HG02884 (cell line): ENCODE data around the gene ACVR1.

ENCODE experiments used
- ATAC-seq: cut with Tn5 transposase; IDR thresholded peaks from one replicate; pipeline ENCODE4 v1.9.1; 2021; ENCODE audit warnings: mild to moderate bottlenecking, moderate library complexity; ENCODE audit not compliant: unreplicated experiment

ACVR1 gene

GRCh38 chr2:157857881-157858280, 18.2 kb downstream of the ACVR1 start:
- ATAC-seq = no peak

- ATAC-seq = no peak
These were observed 20.0 kb downstream of the ACVR1 start for GRCh38 chr2:157856187-157856515.

GRCh38 chr2:157853820-157854219, 22.3 kb downstream of the ACVR1 start:
- no peak for ATAC-seq

GRCh38 chr2:157853211-157853610, 22.9 kb downstream of the ACVR1 start:
- ATAC-seq = no peak

- ATAC-seq = no peak
These were observed 26.5 kb downstream of the ACVR1 start for GRCh38 chr2:157849591-157849990.

GRCh38 chr2:157848213-157848612, 27.9 kb downstream of the ACVR1 start:
- no peak for ATAC-seq

GRCh38 chr2:157845081-157845480, 31.0 kb downstream of the ACVR1 start:
- ATAC-seq = no peak

DNA sequence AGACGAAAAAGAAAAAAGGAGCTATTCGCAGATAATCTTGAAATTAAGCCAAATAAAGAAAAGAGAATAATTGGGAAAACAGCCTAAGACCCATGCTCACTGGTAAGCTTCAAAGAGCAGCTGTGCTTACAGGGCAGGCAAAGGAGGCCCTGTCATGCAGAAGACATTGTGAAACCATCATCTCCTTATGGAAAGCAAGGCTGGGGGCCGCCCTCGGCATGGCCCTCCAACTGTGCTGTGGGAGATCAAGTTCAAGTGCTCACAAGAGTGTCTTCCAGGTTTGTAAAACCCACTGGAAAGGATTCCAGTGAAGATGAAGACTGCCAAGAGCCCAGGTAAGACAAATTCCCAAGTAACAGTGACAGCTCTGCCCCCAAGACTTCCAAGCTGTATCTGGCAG, 32.2 kb downstream of the ACVR1 start:
- ATAC-seq = no peak

DNA sequence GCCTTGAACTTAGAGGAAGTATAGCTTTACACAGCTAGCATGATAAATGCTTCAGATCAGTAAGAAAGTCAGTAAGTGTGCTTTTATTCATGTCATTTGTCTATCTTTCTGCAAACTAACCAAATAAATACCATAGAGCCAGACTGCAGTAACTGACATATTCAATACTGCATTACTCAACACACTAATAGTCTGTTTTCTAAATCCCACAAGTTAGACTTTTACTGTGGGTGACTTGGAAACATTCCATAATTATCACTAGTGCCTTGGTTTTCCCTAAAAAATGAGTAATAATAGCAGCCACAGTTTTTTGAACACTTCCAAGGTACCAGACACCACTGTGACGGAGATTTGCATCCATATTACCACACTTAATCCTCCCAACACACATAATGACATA, 33.0 kb downstream of the ACVR1 start:
- ATAC-seq = no peak

DNA sequence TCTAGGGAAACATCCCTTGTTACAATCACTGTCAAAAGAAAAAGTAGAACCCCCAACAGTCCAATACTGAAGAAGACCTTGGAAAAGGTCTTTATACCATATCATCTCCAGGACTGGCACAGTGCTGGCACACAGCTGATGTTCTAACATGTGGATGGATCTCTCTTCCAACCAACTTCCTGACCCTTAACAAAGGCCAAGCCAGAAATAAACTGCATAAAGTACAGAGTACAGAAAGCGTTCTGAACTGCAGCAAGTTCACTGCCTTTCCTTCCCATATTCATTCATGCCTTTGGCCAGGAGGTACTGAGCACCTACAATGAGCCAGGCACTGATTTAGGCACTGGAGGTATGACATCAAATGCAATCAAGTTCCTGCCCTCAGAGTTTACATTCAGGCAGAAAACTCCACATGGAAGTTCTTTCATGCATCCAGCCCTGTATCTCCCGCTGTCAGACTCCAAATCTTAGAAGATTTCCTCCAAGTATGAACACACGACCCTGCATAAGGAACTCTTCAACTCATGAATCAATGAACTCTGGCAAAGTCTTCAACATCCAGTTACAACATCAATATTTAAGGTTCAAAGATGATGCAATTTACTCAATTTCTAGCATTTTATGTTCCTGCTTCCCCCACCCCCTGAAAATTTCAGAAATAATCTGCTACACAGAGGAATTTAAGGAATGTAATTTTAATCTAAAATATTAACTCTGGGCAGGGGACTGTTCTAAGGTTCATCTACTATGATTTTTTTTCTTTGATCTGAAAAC, 33.8 kb downstream of the ACVR1 start:
- no peak for ATAC-seq

GRCh38 chr2:157841485-157841884, 34.6 kb downstream of the ACVR1 start:
- ATAC-seq = no peak

GRCh38 chr2:157840568-157841156, 35.5 kb downstream of the ACVR1 start:
- ATAC-seq = no peak

- ATAC-seq = no peak
These were observed 36.3 kb downstream of the ACVR1 start for GRCh38 chr2:157839822-157840221.

GRCh38 chr2:157839162-157839801, 36.8 kb downstream of the ACVR1 start:
- ATAC-seq = no peak

GRCh38 chr2:157838442-157839161, 37.5 kb downstream of the ACVR1 start:
- ATAC-seq = no peak

GRCh38 chr2:157837851-157838441, 38.2 kb downstream of the ACVR1 start:
- ATAC-seq = no peak

DNA sequence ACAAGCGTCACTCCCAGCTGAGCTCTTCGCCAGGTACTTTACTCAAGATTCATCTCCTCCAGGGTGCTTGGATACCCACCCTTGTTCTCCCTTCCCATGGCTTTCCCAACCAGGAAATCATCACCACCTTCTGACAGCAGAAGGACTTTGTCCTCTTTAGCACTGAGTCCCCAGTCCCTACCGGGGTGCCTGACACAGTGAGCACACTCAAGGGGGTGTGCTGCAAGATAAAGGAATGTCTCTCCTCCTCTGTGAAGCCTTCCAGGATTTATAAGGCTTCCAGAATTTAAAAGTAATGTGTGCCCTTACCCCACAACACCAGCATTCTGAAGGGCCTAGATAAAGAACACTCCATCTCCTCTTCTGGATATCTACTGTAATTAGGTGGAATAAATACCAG, 39.6 kb downstream of the ACVR1 start:
- ATAC-seq = no peak

DNA sequence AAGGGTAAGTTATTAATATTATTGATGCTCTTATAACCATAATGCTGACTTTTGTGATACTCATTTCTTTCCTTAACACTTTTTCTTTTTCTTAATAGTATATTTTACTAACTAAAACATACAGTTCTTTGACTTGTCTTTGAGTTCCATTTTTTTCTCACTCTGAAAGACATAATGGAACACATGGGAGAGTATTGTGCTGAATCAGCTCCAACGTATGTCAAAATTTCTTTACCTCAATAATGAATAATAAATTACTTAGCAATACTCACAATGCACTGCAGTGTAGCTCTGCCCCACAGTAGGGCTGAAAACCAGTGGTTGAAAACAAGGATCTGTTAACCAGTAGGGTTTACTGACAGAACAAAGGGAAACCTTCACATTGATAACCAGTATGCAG, 40.7 kb downstream of the ACVR1 start:
- no peak for ATAC-seq

DNA sequence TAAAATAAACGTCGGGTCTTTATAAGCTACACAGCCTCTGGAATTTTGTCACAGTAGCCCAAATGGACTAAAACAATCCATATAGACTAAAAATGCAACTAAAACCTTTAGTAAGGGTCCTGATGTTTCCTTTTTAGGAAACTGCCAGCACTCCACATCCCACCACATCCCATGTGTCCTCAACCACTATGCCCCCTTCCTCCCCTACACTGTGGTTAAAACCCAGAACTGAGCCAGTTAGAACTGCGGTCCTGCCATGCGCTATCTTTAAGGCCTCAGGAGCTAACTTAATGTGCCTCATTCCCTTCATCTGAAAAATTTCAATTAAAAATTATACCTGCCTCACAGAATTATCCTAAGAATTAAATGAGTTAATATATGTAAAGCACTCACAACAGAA, 41.1 kb downstream of the ACVR1 start:
- no peak for ATAC-seq

DNA sequence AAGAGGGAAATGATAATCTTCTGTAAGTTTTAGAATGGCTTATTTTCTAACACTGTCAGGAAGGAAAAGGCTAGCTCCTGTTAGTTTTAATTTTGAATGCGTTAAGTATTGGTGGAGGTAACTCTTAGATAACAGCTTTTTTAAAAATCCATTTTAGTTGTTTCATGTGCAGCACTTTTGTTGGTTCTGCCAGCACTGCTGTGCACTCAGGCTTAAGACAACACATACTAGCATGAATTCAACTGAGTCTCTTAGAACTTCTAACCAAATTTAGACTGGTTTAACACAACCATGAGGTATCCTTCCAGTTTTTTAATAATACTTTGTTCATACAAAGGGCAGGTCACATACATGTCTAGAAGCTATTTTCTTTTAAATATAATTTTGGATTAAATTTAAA, 42.4 kb downstream of the ACVR1 start:
- ATAC-seq = no peak

- no peak for ATAC-seq
These were observed 44.4 kb downstream of the ACVR1 start for GRCh38 chr2:157831573-157832315.
